ENCODE data around the gene TOE1.
"Not testable (repeated sequence)": the region's sequence is repeated elsewhere in the genome, so short reads cannot be mapped to it uniquely, and the experiment has no call there.

Gene TOE1

DNA sequence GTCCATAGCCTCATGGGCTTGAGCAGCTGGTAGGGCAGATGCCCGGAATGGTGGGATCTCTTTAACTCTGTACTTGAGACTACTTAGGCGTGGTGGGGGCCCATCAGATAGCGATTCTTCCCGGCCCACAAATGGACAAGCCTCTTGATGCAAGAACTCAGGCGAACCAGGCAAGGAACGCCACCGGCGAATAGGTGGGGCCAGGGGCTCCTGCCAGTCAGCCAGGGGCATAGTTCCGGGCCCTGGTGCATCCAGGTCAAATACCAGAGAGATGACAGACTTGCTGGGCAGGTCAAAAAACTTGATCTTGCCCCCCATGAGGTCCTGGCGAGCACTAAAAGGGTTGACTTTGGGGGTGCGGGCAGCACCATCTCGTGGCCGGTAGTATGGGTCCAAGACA is 5.0 kb downstream of the TOE1 start:
- TF ChIP-seq POLR2AphosphoS5 (IDR thresholded peaks at IDR 0.05; ENCODE audit: low read depth, low read length) (no peak; the same call in 1 of the 2 replicates), POLR2A (IDR thresholded peaks at IDR 0.05; ENCODE audit: low read depth, low read length) (no peak), TAF1 (IDR thresholded peaks at IDR 0.05; ENCODE audit: borderline replicate concordance, low read depth, low read length) (no peak)
- DNase-seq (ENCODE audit: insufficient read length) (no peak), FAIRE-seq (no peak)

DNA sequence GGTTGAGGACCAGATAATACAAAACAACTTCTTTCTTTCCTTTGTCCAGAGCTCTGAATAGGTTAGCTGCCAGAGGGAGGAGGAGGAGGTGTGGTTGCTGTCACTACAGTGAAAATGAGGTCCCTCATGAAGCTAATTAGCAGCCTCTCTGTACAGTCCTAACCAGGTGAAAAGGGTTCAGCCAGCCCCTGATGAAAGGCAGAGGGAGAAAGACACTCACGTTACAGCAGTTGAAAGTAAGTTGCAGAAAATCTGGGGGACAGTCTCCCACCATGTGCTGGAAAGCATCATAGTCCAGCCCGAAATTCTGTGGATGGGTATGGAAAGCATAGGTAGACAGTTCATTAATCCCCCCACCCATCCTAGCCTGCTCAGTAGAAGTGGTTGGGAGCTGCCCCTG is 6.5 kb downstream of the TOE1 start:
- TF ChIP-seq POLR2A (IDR thresholded peaks at IDR 0.05; ENCODE audit: low read depth, low read length) (peak; percentile 22; the same call in 1 of the 2 replicates), TAF1 (IDR thresholded peaks at IDR 0.05; ENCODE audit: borderline replicate concordance, low read depth, low read length) (no peak)
- DNase-seq (ENCODE audit: insufficient read length) (no peak), FAIRE-seq (no peak)

DNA sequence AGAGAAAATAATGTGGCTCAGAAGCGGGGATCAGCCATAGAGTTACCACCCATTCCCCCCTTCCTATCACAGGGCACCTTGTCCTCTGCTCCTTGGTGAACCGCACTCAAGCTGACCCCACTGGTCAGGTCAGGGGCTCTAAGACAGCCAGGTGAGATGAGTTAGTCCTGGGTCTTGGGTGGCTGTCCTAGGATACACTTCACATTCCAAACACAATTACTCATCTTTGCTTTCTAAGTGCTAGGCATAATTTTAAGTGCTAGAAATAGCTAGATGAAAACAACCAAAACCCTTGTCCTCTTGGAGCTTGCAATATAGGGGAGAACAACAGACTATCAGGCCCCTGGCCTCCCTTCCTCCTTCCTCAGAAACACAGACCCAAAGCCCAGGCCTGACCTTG is 8.1 kb downstream of the TOE1 start:
- no peak for FAIRE-seq
- no peak for DNase-seq (ENCODE audit: insufficient read length)
- TF ChIP-seq TAF1 (IDR thresholded peaks at IDR 0.05; ENCODE audit: borderline replicate concordance, low read depth, low read length) (no peak), POLR2AphosphoS5 (IDR thresholded peaks at IDR 0.05; ENCODE audit: low read depth, low read length) (no peak), POLR2A (IDR thresholded peaks at IDR 0.05; ENCODE audit: low read depth, low read length) (no peak; the same call in 1 of the 2 replicates)

DNA sequence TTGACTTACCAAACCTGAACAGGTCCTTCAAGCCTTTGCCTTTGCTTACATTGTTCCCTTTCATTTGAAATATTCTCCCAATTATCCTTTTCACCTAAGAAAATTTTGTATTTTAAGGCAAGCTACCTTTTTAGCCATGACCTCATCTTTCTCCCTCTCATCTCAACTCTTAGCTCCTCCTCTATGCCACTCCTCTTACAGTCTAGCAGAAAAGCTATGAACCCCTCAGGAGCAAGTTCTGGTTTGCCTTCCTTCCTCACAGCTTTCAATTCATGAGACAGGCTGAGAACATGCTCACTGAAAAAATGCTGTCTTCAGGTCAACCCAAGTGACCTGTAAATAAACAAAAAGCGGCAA is 8.6 kb downstream of the TOE1 start:
- TF ChIP-seq TAF1 (IDR thresholded peaks at IDR 0.05; ENCODE audit: borderline replicate concordance, low read depth, low read length) (no peak), POLR2A (IDR thresholded peaks at IDR 0.05; ENCODE audit: low read depth, low read length) (no peak), POLR2AphosphoS5 (IDR thresholded peaks at IDR 0.05; ENCODE audit: low read depth, low read length) (no peak)
- FAIRE-seq, result no peak
- DNase-seq (ENCODE audit: insufficient read length), result no peak

DNA sequence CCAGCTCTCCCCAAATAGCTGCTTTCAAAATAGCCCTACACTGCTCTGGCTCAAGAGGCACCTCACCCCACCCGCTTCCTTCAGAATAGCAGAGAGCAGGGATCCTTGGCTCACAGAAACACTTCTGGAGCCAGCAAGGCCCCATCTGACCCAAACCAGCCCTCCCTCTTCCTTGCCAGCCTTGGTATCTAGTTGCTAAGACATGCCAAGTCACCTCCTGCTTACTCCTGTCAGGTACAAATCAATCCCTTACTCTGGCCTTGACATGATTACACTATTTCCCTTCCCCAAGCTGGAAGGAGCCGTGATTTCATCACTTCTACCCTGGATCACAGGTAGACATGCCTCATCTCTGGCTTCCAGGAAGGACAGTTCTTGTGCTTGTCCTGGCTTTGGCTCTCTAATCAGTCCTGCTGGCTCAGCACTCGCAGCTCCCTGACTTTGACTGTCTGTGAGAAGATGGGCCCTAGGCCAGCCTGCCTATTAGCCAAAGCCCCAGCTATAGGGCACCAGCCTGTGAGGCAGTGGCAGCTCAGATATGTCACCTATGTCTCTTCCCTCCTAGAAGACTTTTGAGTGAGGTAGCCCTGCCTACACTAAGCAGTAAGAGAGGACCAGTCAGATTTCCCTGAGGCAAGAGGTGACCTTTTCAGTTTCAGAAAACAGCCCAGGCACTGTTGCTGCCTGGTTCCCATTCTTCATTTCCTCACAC is 9.2 kb downstream of the TOE1 start:
- TF ChIP-seq TAF1 (IDR thresholded peaks at IDR 0.05; ENCODE audit: borderline replicate concordance, low read depth, low read length) (no peak), POLR2A (IDR thresholded peaks at IDR 0.05; ENCODE audit: low read depth, low read length) (no peak), POLR2AphosphoS5 (IDR thresholded peaks at IDR 0.05; ENCODE audit: low read depth, low read length) (no peak)
- no peak for FAIRE-seq
- DNase-seq (ENCODE audit: insufficient read length), result no peak

DNA sequence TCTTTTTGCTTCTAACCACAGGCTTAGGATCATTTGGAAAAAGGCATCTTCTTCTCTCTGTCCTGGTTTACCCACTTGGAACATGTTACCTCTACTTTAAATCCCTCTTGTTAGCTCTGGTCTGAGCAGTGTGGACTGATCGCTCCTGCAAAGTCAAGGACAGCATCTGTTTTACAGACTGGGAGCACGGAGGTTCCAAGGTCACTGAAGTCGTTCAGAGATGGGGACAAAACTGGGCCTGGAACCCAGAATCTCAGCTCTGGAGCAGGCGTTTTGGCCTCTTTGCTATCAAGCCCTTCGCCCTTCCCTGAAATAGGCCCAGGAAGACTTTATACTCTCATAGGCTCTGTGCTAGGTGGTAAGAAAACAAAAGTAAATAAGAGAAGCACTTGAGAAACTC is 11.5 kb downstream of the TOE1 start:
- TF ChIP-seq POLR2AphosphoS5 (IDR thresholded peaks at IDR 0.05; ENCODE audit: low read depth, low read length) (no peak), POLR2A (IDR thresholded peaks at IDR 0.05; ENCODE audit: low read depth, low read length) (no peak), TAF1 (IDR thresholded peaks at IDR 0.05; ENCODE audit: borderline replicate concordance, low read depth, low read length) (no peak)
- no peak for FAIRE-seq
- DNase-seq (ENCODE audit: insufficient read length), result no peak

DNA sequence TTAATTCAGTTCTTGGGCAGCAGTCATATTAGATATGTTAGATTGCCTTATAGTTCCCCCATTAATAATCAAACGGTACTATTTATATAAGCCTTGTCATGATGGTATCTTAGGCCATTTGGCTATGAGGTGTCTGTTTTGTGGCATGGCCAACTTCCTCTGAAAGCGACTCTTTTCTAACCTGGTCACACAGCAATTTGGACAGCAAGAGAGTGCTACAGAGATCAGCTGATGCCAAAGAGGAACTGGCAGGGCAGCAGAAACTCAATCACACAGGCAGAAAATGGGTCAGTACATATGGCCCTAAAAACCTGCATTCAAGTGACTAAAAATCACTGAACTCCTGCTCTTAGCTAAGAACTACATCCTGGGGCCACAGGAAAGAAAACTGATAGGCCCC is 13.7 kb downstream of the TOE1 start:
- DNase-seq (ENCODE audit: insufficient read length) (no peak), FAIRE-seq (no peak)
- TF ChIP-seq POLR2A (IDR thresholded peaks at IDR 0.05; ENCODE audit: low read depth, low read length) (no peak), POLR2AphosphoS5 (IDR thresholded peaks at IDR 0.05; ENCODE audit: low read depth, low read length) (no peak), TAF1 (IDR thresholded peaks at IDR 0.05; ENCODE audit: borderline replicate concordance, low read depth, low read length) (no peak)

DNA sequence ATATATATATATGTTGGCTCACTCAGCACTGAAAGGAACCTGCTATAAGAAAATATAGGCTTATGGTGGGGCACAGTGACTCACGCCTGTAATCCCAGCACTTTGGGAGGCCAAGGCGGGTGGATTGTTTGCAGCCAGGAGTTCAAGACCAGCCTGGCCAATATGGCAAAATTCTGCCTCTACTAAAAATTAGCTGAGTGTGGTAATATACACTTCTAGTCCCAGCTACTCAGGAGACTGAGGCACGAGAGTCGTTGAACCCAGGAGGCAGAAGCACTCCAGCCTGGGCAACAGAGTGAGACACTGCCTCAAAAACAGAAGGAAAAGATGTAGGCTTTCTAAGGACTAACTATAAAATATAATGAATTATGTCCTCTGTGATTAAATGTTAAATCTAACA is 14.9 kb downstream of the TOE1 start:
- TF ChIP-seq POLR2AphosphoS5 (IDR thresholded peaks at IDR 0.05; ENCODE audit: low read depth, low read length), result no peak
- TF ChIP-seq TAF1 (IDR thresholded peaks at IDR 0.05; ENCODE audit: borderline replicate concordance, low read depth, low read length), result no peak
- TF ChIP-seq POLR2A (IDR thresholded peaks at IDR 0.05; ENCODE audit: low read depth, low read length), result no peak
- DNase-seq (ENCODE audit: insufficient read length) (no peak), FAIRE-seq (no peak)

DNA sequence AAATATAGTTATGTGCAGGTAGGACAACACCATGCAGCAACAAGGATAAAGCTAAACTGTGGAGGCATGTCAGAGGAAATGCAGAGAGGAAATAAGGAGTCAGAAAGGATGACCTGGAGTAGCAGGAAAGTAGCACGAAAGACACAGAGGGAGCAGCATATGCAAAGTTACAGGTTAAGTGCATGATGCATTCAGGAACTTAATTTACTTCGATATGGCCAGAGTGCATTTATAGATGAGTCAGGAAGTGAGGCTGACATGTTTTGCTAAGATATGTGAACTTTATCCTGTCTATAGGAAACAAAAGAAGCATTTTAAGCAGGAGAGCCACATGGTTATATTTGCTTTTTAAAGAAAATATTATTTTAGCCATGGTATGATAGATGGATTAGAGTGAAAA is 15.7 kb downstream of the TOE1 start:
- no peak for FAIRE-seq

DNA sequence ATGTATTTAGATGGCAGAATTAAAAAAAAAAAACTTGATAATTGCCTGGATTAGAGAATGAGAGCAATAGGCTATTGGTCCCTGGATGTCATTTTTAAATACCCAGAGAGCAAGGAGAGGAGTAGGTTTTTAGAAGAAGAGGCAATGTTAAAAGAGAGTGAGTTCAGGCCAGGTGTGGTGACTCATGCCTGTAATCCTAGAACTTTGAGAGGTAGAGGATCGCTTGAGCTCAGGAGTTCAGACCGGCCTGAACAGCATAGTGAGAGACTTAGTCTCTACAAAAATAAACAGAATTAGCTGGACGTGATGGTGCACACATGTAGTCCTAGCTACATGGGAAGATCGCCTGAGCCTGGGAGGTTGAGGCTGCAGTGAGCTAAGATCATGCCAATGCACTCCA is 16.2 kb downstream of the TOE1 start:
- FAIRE-seq, result no peak
- TF ChIP-seq POLR2AphosphoS5 (IDR thresholded peaks at IDR 0.05; ENCODE audit: low read depth, low read length), result no peak
- no peak for TF ChIP-seq TAF1 (IDR thresholded peaks at IDR 0.05; ENCODE audit: borderline replicate concordance, low read depth, low read length)
- TF ChIP-seq POLR2A (IDR thresholded peaks at IDR 0.05; ENCODE audit: low read depth, low read length), result no peak
- DNase-seq (ENCODE audit: insufficient read length), result no peak

More for the DNA sequence above, 15.7 kb downstream of the TOE1 start:
- DNase-seq (ENCODE audit: insufficient read length), result no peak
- no peak for TF ChIP-seq TAF1 (IDR thresholded peaks at IDR 0.05; ENCODE audit: borderline replicate concordance, low read depth, low read length)
- TF ChIP-seq POLR2AphosphoS5 (IDR thresholded peaks at IDR 0.05; ENCODE audit: low read depth, low read length), result no peak
- TF ChIP-seq POLR2A (IDR thresholded peaks at IDR 0.05; ENCODE audit: low read depth, low read length), result no peak

DNA sequence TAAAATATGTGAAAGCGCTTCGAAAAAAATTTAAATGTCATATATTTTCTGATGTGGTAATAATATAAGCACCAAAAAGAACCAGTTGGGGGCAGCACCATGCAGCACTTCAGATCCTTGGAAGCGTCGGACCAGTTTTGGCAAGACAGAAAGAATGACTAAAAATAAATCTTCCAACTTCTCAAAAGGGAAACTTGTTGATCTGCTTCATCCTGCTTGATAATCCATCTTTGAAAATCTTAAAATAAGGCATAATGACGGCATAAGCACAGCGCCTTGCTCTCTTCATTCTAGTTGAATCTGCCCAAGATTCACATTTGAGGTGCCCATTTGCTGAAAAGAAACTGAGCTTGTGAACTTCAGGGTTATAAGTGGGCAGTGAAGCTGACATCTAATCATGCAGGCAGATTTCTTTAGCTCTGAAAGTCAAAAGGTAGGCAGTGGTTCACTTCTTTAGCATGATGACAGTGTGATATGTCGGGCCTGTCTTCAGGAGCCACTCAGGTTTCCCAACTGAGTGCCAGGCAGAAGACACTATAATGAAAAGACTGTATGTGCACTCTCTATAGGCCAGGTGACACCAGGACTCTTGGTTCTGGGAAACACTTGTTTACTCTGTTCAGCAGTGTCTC is 20.0 kb downstream of the TOE1 start:
- TF ChIP-seq POLR2A (IDR thresholded peaks at IDR 0.05; ENCODE audit: low read depth, low read length), result no peak
- no peak for TF ChIP-seq TAF1 (IDR thresholded peaks at IDR 0.05; ENCODE audit: borderline replicate concordance, low read depth, low read length)
- TF ChIP-seq POLR2AphosphoS5 (IDR thresholded peaks at IDR 0.05; ENCODE audit: low read depth, low read length), result no peak
- FAIRE-seq, result peak; percentile 76
- no peak for DNase-seq (ENCODE audit: insufficient read length)

DNA sequence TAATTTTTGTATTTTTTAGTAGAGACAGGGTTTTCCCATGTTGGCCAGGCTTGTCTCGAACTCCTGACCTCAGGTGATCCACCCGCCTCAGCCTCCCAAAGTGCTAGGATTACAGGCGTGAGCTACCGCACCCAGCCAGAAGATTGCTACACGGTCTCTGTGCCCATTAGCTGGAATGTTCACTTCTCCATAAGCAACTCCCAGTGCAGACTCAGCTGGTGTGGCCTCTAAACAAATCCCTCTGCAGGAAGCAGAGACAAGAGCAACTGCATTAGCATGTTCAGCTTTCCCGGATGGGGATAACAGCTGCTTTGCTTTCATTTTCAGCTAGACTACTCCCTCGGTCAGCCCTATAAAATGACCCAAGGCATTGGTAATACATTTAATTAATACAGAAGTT is 21.0 kb downstream of the TOE1 start:
- DNase-seq (ENCODE audit: insufficient read length), result not testable (repeated sequence)
- FAIRE-seq, result peak; percentile 58
